ENCODE results near the gene PLA2G3.

Gene PLA2G3

DNA sequence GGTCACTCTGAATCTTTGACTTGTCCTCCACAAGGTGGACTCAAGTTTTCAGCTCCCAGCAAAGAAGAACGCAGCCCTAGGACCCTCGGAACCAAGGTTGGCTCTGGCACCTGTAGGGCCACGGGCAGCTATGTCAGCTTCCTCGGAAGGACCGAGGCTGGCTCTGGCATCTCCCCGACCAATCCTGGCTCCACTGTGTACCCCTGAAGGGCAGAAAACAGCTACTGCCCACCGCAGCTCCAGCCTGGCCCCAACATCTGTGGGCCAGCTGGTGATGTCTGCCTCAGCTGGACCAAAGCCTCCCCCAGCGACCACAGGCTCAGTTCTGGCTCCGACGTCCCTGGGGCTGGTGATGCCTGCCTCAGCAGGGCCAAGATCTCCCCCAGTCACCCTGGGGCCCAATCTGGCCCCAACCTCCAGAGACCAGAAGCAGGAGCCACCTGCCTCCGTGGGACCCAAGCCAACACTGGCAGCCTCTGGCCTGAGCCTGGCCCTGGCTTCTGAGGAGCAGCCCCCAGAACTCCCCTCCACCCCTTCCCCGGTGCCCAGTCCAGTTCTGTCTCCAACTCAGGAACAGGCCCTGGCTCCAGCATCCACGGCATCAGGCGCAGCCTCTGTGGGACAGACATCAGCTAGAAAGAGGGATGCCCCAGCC is 15.4 kb downstream of the PLA2G3 start:
- Histone ChIP-seq H3K9ac (ENCODE audit: low read depth, low read length, poor library complexity, severe bottlenecking) (no peak overlapping the region), H3K9me3 (ENCODE audit: insufficient read depth, low read depth, low read length) (no peaks in the 10 kb centered on the region), H4K20me1 (ENCODE audit: insufficient read depth, low read length, poor library complexity, severe bottlenecking) (no peaks in the 10 kb centered on the region), H3K9me2 (replicated peaks; ENCODE audit: low read depth, low read length) (no peaks in the 10 kb centered on the region), H3K27me3 (ENCODE audit: insufficient read depth, low read length, poor library complexity, severe bottlenecking) (no peaks in the 10 kb centered on the region), H3K79me2 (ENCODE audit: insufficient read depth, low read length) (no peaks in the 10 kb centered on the region), H2AFZ (ENCODE audit: low read length) (no peak overlapping the region), H3K4me2 (ENCODE audit: low read depth, low read length, poor library complexity, severe bottlenecking) (no peak overlapping the region), H3K4me1 (ENCODE audit: insufficient read depth, low read length, poor library complexity, severe bottlenecking) (no peaks in the 10 kb centered on the region), H3F3A (ENCODE audit: low read depth) (no peaks in the 10 kb centered on the region), H3K36me3 (ENCODE audit: insufficient read depth, low read length) (no peaks in the 10 kb centered on the region), H3K4me3 (ENCODE audit: low read length, poor library complexity, severe bottlenecking) (no peak overlapping the region)
- no peak for TF ChIP-seq EZH2phosphoT487 (IDR thresholded peaks at IDR 0.05; ENCODE audit: borderline replicate concordance)
- TF ChIP-seq, protein P1, sequence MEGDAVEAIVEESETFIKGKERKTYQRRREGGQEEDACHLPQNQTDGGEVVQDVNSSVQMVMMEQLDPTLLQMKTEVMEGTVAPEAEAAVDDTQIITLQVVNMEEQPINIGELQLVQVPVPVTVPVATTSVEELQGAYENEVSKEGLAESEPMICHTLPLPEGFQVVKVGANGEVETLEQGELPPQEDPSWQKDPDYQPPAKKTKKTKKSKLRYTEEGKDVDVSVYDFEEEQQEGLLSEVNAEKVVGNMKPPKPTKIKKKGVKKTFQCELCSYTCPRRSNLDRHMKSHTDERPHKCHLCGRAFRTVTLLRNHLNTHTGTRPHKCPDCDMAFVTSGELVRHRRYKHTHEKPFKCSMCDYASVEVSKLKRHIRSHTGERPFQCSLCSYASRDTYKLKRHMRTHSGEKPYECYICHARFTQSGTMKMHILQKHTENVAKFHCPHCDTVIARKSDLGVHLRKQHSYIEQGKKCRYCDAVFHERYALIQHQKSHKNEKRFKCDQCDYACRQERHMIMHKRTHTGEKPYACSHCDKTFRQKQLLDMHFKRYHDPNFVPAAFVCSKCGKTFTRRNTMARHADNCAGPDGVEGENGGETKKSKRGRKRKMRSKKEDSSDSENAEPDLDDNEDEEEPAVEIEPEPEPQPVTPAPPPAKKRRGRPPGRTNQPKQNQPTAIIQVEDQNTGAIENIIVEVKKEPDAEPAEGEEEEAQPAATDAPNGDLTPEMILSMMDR (conservative IDR thresholded peaks at IDR 0.05; ENCODE audit: low read length): no peak

DNA sequence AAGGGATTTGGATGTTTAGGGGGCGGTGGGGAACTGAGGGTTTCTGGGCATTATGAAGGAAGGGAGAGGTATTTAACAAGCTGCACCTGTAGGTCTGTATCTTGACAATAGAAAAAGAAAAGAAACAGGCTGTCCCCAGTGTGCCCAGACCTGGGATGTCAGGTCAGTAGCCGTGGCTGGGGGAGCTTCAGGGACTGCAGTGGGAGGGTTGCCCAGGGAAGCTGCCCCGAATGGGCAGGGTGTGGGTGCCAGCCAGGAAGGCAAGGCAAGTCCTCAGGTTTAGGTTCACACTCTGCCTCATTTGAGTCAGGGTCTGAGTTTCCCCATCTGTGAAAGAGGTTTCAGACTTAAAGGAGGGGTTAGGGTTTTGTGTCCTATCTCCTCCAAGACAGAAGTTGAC is 16.0 kb downstream of the PLA2G3 start:
- Histone ChIP-seq H3K9me2 (replicated peaks; ENCODE audit: low read depth, low read length) (no peaks in the 10 kb centered on the region), H3F3A (ENCODE audit: low read depth) (no peaks in the 10 kb centered on the region), H3K4me3 (ENCODE audit: low read length, poor library complexity, severe bottlenecking) (no peak overlapping the region), H3K79me2 (ENCODE audit: insufficient read depth, low read length) (no peaks in the 10 kb centered on the region), H2AFZ (ENCODE audit: low read length) (no peak overlapping the region), H4K20me1 (ENCODE audit: insufficient read depth, low read length, poor library complexity, severe bottlenecking) (no peaks in the 10 kb centered on the region), H3K9me3 (ENCODE audit: insufficient read depth, low read depth, low read length) (no peaks in the 10 kb centered on the region), H3K4me1 (ENCODE audit: insufficient read depth, low read length, poor library complexity, severe bottlenecking) (no peaks in the 10 kb centered on the region), H3K27me3 (ENCODE audit: insufficient read depth, low read length, poor library complexity, severe bottlenecking) (no peaks in the 10 kb centered on the region), H3K9ac (ENCODE audit: low read depth, low read length, poor library complexity, severe bottlenecking) (no peak overlapping the region), H3K36me3 (ENCODE audit: insufficient read depth, low read length) (no peaks in the 10 kb centered on the region), H3K4me2 (ENCODE audit: low read depth, low read length, poor library complexity, severe bottlenecking) (no peak overlapping the region)
- no peak for TF ChIP-seq EZH2phosphoT487 (IDR thresholded peaks at IDR 0.05; ENCODE audit: borderline replicate concordance)
- TF ChIP-seq, protein P1 (conservative IDR thresholded peaks at IDR 0.05; ENCODE audit: low read length): no peak

DNA sequence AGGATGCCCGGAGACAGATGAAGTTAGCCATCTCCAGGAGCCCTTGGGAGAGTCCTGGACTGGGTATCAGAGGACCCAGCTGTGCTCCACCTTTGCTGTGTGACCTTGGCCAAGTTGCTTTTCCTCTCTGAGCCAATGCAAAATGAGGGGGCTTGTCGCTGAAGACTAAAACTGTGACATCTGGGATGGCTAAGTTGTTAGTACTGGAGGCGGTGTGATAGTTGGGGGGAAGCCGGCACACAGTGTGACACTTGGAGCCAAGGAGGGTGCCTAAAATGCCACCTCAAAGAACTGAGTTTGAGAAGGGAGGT is 17.1 kb downstream of the PLA2G3 start:
- Histone ChIP-seq H4K20me1 (ENCODE audit: insufficient read depth, low read length, poor library complexity, severe bottlenecking) (no peaks in the 10 kb centered on the region), H2AFZ (ENCODE audit: low read length) (no peak overlapping the region), H3K4me3 (ENCODE audit: low read length, poor library complexity, severe bottlenecking) (no peak overlapping the region), H3K9me2 (replicated peaks; ENCODE audit: low read depth, low read length) (no peaks in the 10 kb centered on the region), H3K9me3 (ENCODE audit: insufficient read depth, low read depth, low read length) (no peaks in the 10 kb centered on the region), H3K9ac (ENCODE audit: low read depth, low read length, poor library complexity, severe bottlenecking) (no peak overlapping the region), H3K27me3 (ENCODE audit: insufficient read depth, low read length, poor library complexity, severe bottlenecking) (no peaks in the 10 kb centered on the region), H3K79me2 (ENCODE audit: insufficient read depth, low read length) (no peaks in the 10 kb centered on the region), H3F3A (ENCODE audit: low read depth) (no peaks in the 10 kb centered on the region), H3K4me1 (ENCODE audit: insufficient read depth, low read length, poor library complexity, severe bottlenecking) (no peaks in the 10 kb centered on the region), H3K36me3 (ENCODE audit: insufficient read depth, low read length) (no peaks in the 10 kb centered on the region), H3K4me2 (ENCODE audit: low read depth, low read length, poor library complexity, severe bottlenecking) (no peak overlapping the region)
- no peak for TF ChIP-seq EZH2phosphoT487 (IDR thresholded peaks at IDR 0.05; ENCODE audit: borderline replicate concordance)
- TF ChIP-seq, protein P1 (conservative IDR thresholded peaks at IDR 0.05; ENCODE audit: low read length): no peak
